OCI-LY7 (cell line): ENCODE results near the gene ELP4. TPM values are rescaled to one million over a fixed set of nuclear protein-coding genes. Genes with fewer than 3 reads are reported as not detected.

Experiments used
- BruUV-seq: library from RNA; stranded (reverse); fragments of 400-500 nt; replicated peaks from 2 replicates; lab custom pipeline; 2021; lab: Mats Ljungman, UMichigan
- CTCF ChIA-PET: fragments of 300-600 bp; sonication (Branson Sonifier 250); formaldehyde crosslinking; loops from one replicate; lab custom pipeline; 2022; ENCODE audit warnings: antibody characterized with exemption; ENCODE audit not compliant: unreplicated experiment; lab: Charles Lee
- POLR2A ChIA-PET: fragments of 300-600 bp; sonication (Branson Sonifier 250); formaldehyde crosslinking; loops from one replicate; lab custom pipeline; 2022; ENCODE audit warnings: antibody characterized with exemption; lab: Charles Lee
- DNase-seq: peaks from one replicate; pipeline ENCODE4 v3.0.0-alpha.2; 2015; ENCODE audit warnings: low spot score
- H2AFZ ChIP-seq: fragments of 200-600 bp; sonication (generic), shearing (Covaris generic); 2 replicates; pipeline ENCODE4 v1.6.1; 2014; ENCODE audit warnings: mild to moderate bottlenecking, antibody characterized with exemption, low read length, moderate library complexity
- H3K27ac ChIP-seq: fragments of 200-600 bp; sonication (generic); 2 replicates; pipeline ENCODE4 v1.5.1; 2014; ENCODE audit warnings: mixed run types, low read depth, mild to moderate bottlenecking, moderate library complexity, low read length, inconsistent platforms; ENCODE audit not compliant: poor library complexity, severe bottlenecking
- H3K36me3 ChIP-seq: fragments of 200-600 bp; sonication (generic); 2 replicates; pipeline ENCODE4 v1.6.1; 2014; ENCODE audit warnings: mild to moderate bottlenecking, antibody characterized with exemption, low read length, moderate library complexity, mixed read lengths; ENCODE audit not compliant: insufficient read depth
- H3K4me1 ChIP-seq: fragments of 200-600 bp; sonication (generic); 2 replicates; pipeline ENCODE4 v1.5.1; 2014; ENCODE audit warnings: mild to moderate bottlenecking, low read length; ENCODE audit not compliant: insufficient read depth, poor library complexity, severe bottlenecking
- H3K4me2 ChIP-seq: fragments of 200-600 bp; sonication (generic); 2 replicates; pipeline ENCODE4 v1.6.1; 2014; ENCODE audit warnings: mild to moderate bottlenecking, low read length
- H3K4me3 ChIP-seq: fragments of 200-600 bp; sonication (generic); 2 replicates; pipeline ENCODE4 v1.5.1; 2014; ENCODE audit warnings: mild to moderate bottlenecking, low read depth, low read length; ENCODE audit not compliant: poor library complexity, severe bottlenecking
- H3K79me2 ChIP-seq: fragments of 200-600 bp; sonication (generic); 2 replicates; pipeline ENCODE4 v1.6.1; 2016; ENCODE audit warnings: low read depth, mild to moderate bottlenecking, low read length, moderate library complexity, mixed read lengths; ENCODE audit not compliant: insufficient read depth
- H3K9me2 ChIP-seq: fragments of 200-600 bp; sonication (generic); 2 replicates; pipeline ENCODE4 v1.6.1; 2016; ENCODE audit warnings: mild to moderate bottlenecking, low read length, mixed read lengths; ENCODE audit not compliant: insufficient read depth
- H3K9me3 ChIP-seq: fragments of 200-600 bp; sonication (generic); 2 replicates; pipeline ENCODE4 v1.6.1; 2014; ENCODE audit warnings: mild to moderate bottlenecking, mixed run types, low read length, mixed read lengths
- H4K20me1 ChIP-seq: fragments of 200-600 bp; sonication (generic); 2 replicates; pipeline ENCODE4 v1.6.1; 2014; ENCODE audit warnings: mild to moderate bottlenecking, antibody characterized with exemption, low read length, moderate library complexity, mixed read lengths; ENCODE audit not compliant: insufficient read depth
- EZH2phosphoT487 ChIP-seq: fragments of 200-600 bp; sonication (generic); IDR thresholded peaks from 2 replicates; pipeline ENCODE4 v1.6.1; 2018; ENCODE audit warnings: low read depth, borderline replicate concordance, mild to moderate bottlenecking, mixed run types, antibody characterized with exemption, low read length, moderate library complexity, mixed read lengths
- intact Hi-C: fragments of 100-400 bp; cut with micrococcal nuclease; formaldehyde crosslinking; loops from one replicate; pipeline ENCODE4 v1.10.0; 2022; ENCODE audit not compliant: unreplicated experiment
- total RNA-seq, 2 experiments: library from RNA; depleted of rRNA in 1 of 2; stranded (reverse); fragments of >200 nt in 1 of 2; shearing (Covaris generic) in 1 of 2; gene quantifications; 2 replicates each; pipeline ENCODE4 v1.2.3, GENCODE V29; 2014 to 2022
- TF ChIP-seq, protein P1 (sequence below): fragments of 200-600 bp; sonication (generic); conservative IDR thresholded peaks from 2 replicates; pipeline ENCODE4 v1.5.1; 2014; ENCODE audit warnings: mild to moderate bottlenecking, antibody characterized with exemption, low read length, moderate library complexity, mixed read lengths

Gene ELP4
- total RNA-seq, 2 experiments from 2014 or later, result 27.6 to 32.7 TPM

DNA sequence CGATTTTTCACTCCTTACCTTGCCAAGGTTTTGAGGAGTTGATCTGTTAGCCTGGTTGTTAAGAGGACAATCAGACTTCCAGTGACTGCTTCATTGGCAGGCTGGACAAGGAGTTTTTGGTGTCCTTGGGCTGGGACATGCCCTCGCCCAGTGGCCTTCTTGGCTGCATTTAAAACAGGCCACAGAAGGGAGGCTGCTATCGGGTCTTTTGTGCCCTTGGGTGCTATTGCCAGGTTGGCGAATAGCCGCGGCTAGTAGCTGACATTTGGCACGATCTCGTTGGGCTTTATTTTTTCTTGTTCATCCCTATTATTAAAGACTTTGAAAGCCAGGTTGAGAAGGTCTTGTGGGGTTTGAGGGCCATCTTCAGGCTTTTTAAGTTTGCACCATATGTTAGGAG is 99.4 kb downstream of the ELP4 start:
- Histone ChIP-seq H3K36me3 (no peaks in the 10 kb centered on the region), H3K4me2 (no peak overlapping the region), H2AFZ (no peak overlapping the region), H3K79me2 (no peaks in the 10 kb centered on the region), H3K9me2 (no peaks in the 10 kb centered on the region), H3K4me3 (no peak overlapping the region), H3K27ac (no peak overlapping the region), H3K9me3 (no peaks in the 10 kb centered on the region), H3K4me1 (no peaks in the 10 kb centered on the region), H4K20me1 (no peaks in the 10 kb centered on the region)
- ChIA-PET CTCF (no interaction called here), POLR2A (no interaction called here)
- BruUV-seq, result no TSS peak
- intact Hi-C loops, result no loop called here
- DNase-seq, result no peak
- TF ChIP-seq, protein P1, sequence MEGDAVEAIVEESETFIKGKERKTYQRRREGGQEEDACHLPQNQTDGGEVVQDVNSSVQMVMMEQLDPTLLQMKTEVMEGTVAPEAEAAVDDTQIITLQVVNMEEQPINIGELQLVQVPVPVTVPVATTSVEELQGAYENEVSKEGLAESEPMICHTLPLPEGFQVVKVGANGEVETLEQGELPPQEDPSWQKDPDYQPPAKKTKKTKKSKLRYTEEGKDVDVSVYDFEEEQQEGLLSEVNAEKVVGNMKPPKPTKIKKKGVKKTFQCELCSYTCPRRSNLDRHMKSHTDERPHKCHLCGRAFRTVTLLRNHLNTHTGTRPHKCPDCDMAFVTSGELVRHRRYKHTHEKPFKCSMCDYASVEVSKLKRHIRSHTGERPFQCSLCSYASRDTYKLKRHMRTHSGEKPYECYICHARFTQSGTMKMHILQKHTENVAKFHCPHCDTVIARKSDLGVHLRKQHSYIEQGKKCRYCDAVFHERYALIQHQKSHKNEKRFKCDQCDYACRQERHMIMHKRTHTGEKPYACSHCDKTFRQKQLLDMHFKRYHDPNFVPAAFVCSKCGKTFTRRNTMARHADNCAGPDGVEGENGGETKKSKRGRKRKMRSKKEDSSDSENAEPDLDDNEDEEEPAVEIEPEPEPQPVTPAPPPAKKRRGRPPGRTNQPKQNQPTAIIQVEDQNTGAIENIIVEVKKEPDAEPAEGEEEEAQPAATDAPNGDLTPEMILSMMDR, result no peak
- TF ChIP-seq EZH2phosphoT487, result no peak

DNA sequence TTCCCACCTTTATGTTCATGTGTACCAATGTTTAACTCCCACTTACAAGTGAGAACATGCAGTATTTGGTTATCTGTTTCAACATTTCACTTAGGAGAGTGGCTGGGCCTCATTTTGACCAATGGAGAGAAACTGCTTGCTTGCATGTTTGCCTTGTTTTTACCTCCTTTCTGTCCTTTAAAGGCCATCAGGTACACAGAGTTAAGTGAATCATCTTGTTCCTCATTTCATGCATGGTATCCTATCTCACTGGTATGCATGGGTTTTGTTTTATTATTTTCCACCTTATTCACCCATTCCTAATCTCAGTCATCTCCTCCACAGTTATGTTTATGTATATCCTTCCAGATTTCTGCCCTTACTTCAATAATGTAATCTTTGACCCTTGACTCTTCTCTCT is 101.0 kb downstream of the ELP4 start:
- intact Hi-C loops, result no loop called here
- POLR2A ChIA-PET, result interaction anchor here (0.6 kb wide), 1 partner anchor 492 kb away, joined by 3 read pairs; no protein-coding TSS in a partner anchor
- H3K79me2 ChIP-seq, result no peaks in the 10 kb centered on the region
- DNase-seq, result no peak
- H3K9me2 ChIP-seq, result no peaks in the 10 kb centered on the region
- H3K4me3 ChIP-seq, result no peak overlapping the region
- no peak overlapping the region for H3K27ac ChIP-seq
- TF ChIP-seq EZH2phosphoT487, result no peak
- TF ChIP-seq, protein P1, result no peak
- no peaks in the 10 kb centered on the region for H3K4me1 ChIP-seq
- CTCF ChIA-PET, result no interaction called here
- H3K9me3 ChIP-seq, result no peaks in the 10 kb centered on the region
- no TSS peak for BruUV-seq
- H4K20me1 ChIP-seq, result no peaks in the 10 kb centered on the region
- no peak overlapping the region for H2AFZ ChIP-seq
- H3K36me3 ChIP-seq, result no peaks in the 10 kb centered on the region
- no peak overlapping the region for H3K4me2 ChIP-seq

DNA sequence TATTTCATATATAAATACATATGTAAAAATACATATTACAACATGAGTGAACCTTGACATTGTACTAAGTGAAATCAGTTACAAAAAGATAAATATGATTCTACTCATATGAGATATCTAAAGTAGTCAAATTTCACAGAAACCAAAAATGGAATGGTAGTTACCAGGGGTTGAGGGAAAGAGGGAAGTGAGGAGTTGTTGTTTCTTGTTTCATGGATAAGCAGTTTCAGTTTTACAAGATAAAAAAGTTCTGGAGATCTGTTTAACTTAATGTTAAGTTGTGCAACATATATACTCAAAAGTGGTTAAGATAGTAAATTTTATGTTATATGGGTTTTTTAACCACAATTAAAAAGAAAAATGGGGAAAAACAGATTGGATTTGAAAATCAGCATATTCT is 107.7 kb downstream of the ELP4 start:
- intact Hi-C loops, result no loop called here
- no peak for DNase-seq
- TF ChIP-seq, protein P1, result no peak
- no peak for TF ChIP-seq EZH2phosphoT487

More for the DNA sequence above, 107.7 kb downstream of the ELP4 start:
- no peaks in the 10 kb centered on the region for H4K20me1 ChIP-seq
- H3K4me3 ChIP-seq, result no peak overlapping the region
- H3K27ac ChIP-seq, result no peak overlapping the region
- H3K36me3 ChIP-seq, result no peaks in the 10 kb centered on the region
- H3K4me1 ChIP-seq, result no peaks in the 10 kb centered on the region
- no peaks in the 10 kb centered on the region for H3K9me2 ChIP-seq
- H3K79me2 ChIP-seq, result no peaks in the 10 kb centered on the region
- BruUV-seq, result no TSS peak
- no peak overlapping the region for H3K4me2 ChIP-seq
- ChIA-PET CTCF (no interaction called here), POLR2A (interaction anchor here (0.6 kb wide), 1 partner anchor 11 kb away, joined by 3 read pairs; no protein-coding TSS in a partner anchor)
- H3K9me3 ChIP-seq, result no peaks in the 10 kb centered on the region
- H2AFZ ChIP-seq, result no peak overlapping the region
